WTC11 (cell line): Measurements from ENCODE around the gene C1QTNF12.

Experiments
- FOXJ3 ChIP-seq: sonication (generic); formaldehyde crosslinking; IDR thresholded peaks from 2 replicates; pipeline ENCODE4 v1.9.0; 2021; ENCODE audit warnings: missing genetic modification reagents, mild to moderate bottlenecking, borderline replicate concordance
- NFE2L1 ChIP-seq: sonication (generic); formaldehyde crosslinking; IDR thresholded peaks from 2 replicates; pipeline ENCODE4 v1.8.1; 2023; ENCODE audit warnings: missing genetic modification reagents
- NFYB ChIP-seq: sonication (generic); formaldehyde crosslinking; conservative IDR thresholded peaks from 2 replicates; pipeline ENCODE4 v1.8.0; 2022; ENCODE audit warnings: low read depth, missing genetic modification reagents
- TF ChIP-seq, protein P1 (sequence below): fragments of 250-450 bp; sonication (Bioruptor Pico); IDR thresholded peaks from 2 replicates; pipeline ENCODE4 v2.1.2; 2022; ENCODE audit warnings: mild to moderate bottlenecking, moderate library complexity
- TF ChIP-seq, protein P2 (sequence below): fragments of 200-600 bp; IDR thresholded peaks from 2 replicates; pipeline ENCODE4 v1.8.0; 2022; ENCODE audit warnings: antibody characterized with exemption
- TF ChIP-seq, protein P3 (sequence below): sonication (generic); formaldehyde crosslinking; IDR thresholded peaks from 2 replicates; pipeline ENCODE4 v1.8.1; 2023; ENCODE audit warnings: mild to moderate bottlenecking, missing genetic modification reagents

DNA sequence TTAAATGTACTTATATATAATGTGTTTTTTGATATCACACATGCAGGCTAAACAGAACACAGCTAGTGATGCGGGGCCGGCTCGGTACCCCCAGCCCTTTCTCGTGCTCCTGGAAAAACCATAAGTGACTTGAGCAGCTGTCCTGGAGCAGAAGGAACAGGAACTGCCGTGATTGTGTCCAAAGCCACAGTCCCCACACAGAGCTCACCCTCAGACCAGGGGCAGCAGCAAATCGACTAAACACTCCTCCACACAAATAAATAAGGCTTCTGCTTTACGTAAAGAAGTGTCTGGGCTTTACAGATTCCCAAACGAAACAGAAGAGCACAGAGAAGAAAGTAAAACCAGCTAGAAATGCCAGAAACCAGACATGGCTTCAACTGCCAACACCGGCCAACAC, 17.5 kb upstream of the C1QTNF12 start:
- TF ChIP-seq, protein P1, sequence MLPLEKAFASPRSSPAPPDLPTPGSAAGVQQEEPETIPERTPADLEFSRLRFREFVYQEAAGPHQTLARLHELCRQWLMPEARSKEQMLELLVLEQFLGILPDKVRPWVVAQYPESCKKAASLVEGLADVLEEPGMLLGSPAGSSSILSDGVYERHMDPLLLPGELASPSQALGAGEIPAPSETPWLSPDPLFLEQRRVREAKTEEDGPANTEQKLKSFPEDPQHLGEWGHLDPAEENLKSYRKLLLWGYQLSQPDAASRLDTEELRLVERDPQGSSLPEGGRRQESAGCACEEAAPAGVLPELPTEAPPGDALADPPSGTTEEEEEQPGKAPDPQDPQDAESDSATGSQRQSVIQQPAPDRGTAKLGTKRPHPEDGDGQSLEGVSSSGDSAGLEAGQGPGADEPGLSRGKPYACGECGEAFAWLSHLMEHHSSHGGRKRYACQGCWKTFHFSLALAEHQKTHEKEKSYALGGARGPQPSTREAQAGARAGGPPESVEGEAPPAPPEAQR (CRISPR knock-in tag) = no peak
- TF ChIP-seq NFYB (CRISPR knock-in tag) = no peak
- TF ChIP-seq NFE2L1 (CRISPR knock-in tag) = no peak
- TF ChIP-seq, protein P2, sequence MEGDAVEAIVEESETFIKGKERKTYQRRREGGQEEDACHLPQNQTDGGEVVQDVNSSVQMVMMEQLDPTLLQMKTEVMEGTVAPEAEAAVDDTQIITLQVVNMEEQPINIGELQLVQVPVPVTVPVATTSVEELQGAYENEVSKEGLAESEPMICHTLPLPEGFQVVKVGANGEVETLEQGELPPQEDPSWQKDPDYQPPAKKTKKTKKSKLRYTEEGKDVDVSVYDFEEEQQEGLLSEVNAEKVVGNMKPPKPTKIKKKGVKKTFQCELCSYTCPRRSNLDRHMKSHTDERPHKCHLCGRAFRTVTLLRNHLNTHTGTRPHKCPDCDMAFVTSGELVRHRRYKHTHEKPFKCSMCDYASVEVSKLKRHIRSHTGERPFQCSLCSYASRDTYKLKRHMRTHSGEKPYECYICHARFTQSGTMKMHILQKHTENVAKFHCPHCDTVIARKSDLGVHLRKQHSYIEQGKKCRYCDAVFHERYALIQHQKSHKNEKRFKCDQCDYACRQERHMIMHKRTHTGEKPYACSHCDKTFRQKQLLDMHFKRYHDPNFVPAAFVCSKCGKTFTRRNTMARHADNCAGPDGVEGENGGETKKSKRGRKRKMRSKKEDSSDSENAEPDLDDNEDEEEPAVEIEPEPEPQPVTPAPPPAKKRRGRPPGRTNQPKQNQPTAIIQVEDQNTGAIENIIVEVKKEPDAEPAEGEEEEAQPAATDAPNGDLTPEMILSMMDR = no peak
- no peak for TF ChIP-seq FOXJ3
- TF ChIP-seq, protein P3, sequence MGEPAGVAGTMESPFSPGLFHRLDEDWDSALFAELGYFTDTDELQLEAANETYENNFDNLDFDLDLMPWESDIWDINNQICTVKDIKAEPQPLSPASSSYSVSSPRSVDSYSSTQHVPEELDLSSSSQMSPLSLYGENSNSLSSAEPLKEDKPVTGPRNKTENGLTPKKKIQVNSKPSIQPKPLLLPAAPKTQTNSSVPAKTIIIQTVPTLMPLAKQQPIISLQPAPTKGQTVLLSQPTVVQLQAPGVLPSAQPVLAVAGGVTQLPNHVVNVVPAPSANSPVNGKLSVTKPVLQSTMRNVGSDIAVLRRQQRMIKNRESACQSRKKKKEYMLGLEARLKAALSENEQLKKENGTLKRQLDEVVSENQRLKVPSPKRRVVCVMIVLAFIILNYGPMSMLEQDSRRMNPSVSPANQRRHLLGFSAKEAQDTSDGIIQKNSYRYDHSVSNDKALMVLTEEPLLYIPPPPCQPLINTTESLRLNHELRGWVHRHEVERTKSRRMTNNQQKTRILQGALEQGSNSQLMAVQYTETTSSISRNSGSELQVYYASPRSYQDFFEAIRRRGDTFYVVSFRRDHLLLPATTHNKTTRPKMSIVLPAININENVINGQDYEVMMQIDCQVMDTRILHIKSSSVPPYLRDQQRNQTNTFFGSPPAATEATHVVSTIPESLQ (CRISPR knock-in tag) = no peak
